IMR-90 (cell line): ENCODE results near the gene FAF1. TPM values are rescaled to one million over a fixed set of nuclear protein-coding genes. Genes with fewer than 3 reads are reported as not detected.

Experiments
- ATAC-seq: fragments of 200-7000 bp; cut with Tn5 transposase; 2 replicates; pipeline ENCODE4 v1.9.1; 2020; ENCODE audit warnings: low read depth, mild to moderate bottlenecking, moderate library complexity
- BruUV-seq: library from RNA; stranded (reverse); fragments of 400-500 nt; replicated peaks from 2 replicates; lab custom pipeline; 2021; lab: Mats Ljungman, UMichigan
- CTCF ChIA-PET: fragments of 300-600 bp; formaldehyde crosslinking; extraction: SDS; loops from one replicate; lab custom pipeline; 2021; ENCODE audit warnings: antibody characterized with exemption; lab: Yijun Ruan, JAX
- POLR2A ChIA-PET: fragments of 300-600 bp; sonication (Branson Sonifier 250); formaldehyde crosslinking; loops from one replicate; lab custom pipeline; 2022; ENCODE audit warnings: antibody characterized with exemption; ENCODE audit not compliant: unreplicated experiment; lab: Charles Lee
- DNase-seq: peaks from one replicate; pipeline ENCODE4 v3.0.0; 2013
- H2AFZ ChIP-seq: replicated peaks from 2 replicates; pipeline ENCODE3; 2013; ENCODE audit warnings: low read length, mild to moderate bottlenecking; ENCODE audit not compliant: poor library complexity
- H2AK5ac ChIP-seq: 2 replicates; pipeline ENCODE4 v1.6.1; 2013; ENCODE audit warnings: low read depth, low read length, inconsistent platforms
- H2AK9ac ChIP-seq: replicated peaks from 2 replicates; pipeline ENCODE3; 2013; ENCODE audit warnings: mild to moderate bottlenecking, low read depth, low read length, moderate library complexity; ENCODE audit not compliant: poor library complexity
- H2BK120ac ChIP-seq: 2 replicates; pipeline ENCODE4 v1.6.1; 2013; ENCODE audit warnings: low read depth, low read length, inconsistent platforms
- H2BK15ac ChIP-seq: 3 replicates; pipeline ENCODE4 v1.6.1; 2013; ENCODE audit warnings: low read depth, low read length, inconsistent platforms
- H2BK20ac ChIP-seq: 2 replicates; pipeline ENCODE4 v1.6.1; 2013; ENCODE audit warnings: low read depth, mild to moderate bottlenecking, inconsistent platforms, low read length, moderate library complexity
- H2BK5ac ChIP-seq: 2 replicates; pipeline ENCODE4 v1.6.1; 2013; ENCODE audit warnings: mild to moderate bottlenecking, low read depth, low read length, inconsistent platforms; ENCODE audit not compliant: poor library complexity, severe bottlenecking
- H3K14ac ChIP-seq: replicated peaks from 2 replicates; pipeline ENCODE4 v1.6.1; 2013; ENCODE audit warnings: low read depth, low read length, inconsistent platforms
- H3K18ac ChIP-seq: 2 replicates; pipeline ENCODE4 v1.6.1; 2013; ENCODE audit warnings: low read depth, low read length, control low read depth
- H3K23ac ChIP-seq: 2 replicates; pipeline ENCODE4 v1.6.1; 2013; ENCODE audit warnings: low read depth, low read length, inconsistent platforms
- H3K27ac ChIP-seq: 2 replicates; pipeline ENCODE4 v1.5.1; 2013; ENCODE audit warnings: mild to moderate bottlenecking, control low read depth, low read length; ENCODE audit not compliant: insufficient read depth
- H3K27me3 ChIP-seq: 2 replicates; pipeline ENCODE4 v1.6.1; 2013; ENCODE audit warnings: low read length; ENCODE audit not compliant: control insufficient read depth, insufficient read depth
- H3K36me3 ChIP-seq: 2 replicates; pipeline ENCODE4 v1.6.1; 2013; ENCODE audit warnings: low read length, mixed read lengths; ENCODE audit not compliant: control insufficient read depth, insufficient read depth
- H3K4ac ChIP-seq: 2 replicates; pipeline ENCODE4 v1.6.1; 2013; ENCODE audit warnings: low read depth, low read length, inconsistent platforms
- H3K4me1 ChIP-seq: 2 replicates; pipeline ENCODE4 v1.6.1; 2013; ENCODE audit warnings: low read length, mixed read lengths; ENCODE audit not compliant: control insufficient read depth, insufficient read depth
- H3K4me2 ChIP-seq: 2 replicates; pipeline ENCODE4 v1.6.1; 2013; ENCODE audit warnings: low read depth, mild to moderate bottlenecking, control low read depth, low read length, moderate library complexity
- H3K4me3 ChIP-seq: 2 replicates; pipeline ENCODE4 v1.5.1; 2013; ENCODE audit warnings: low read depth, mild to moderate bottlenecking, control low read depth, low read length, moderate library complexity; ENCODE audit not compliant: insufficient read depth
- H3K56ac ChIP-seq: 2 replicates; pipeline ENCODE4 v1.6.1; 2013; ENCODE audit warnings: low read length, inconsistent platforms; ENCODE audit not compliant: insufficient read depth; ENCODE audit errors: extremely low read depth
- H3K79me1 ChIP-seq, 2 experiments: 2 replicates each; pipeline ENCODE4 v1.6.1; 2013; ENCODE audit warnings: low read length in 2 of 2, inconsistent platforms in 1 of 2, low read depth in 1 of 2
- H3K9ac ChIP-seq: 2 replicates; pipeline ENCODE4 v1.6.1; 2013; ENCODE audit warnings: low read depth, low read length, control low read depth
- H3K9me1 ChIP-seq: 2 replicates; pipeline ENCODE4 v1.6.1; 2013; ENCODE audit warnings: low read length, inconsistent platforms; ENCODE audit not compliant: insufficient read depth
- H3K9me3 ChIP-seq: 2 replicates; pipeline ENCODE4 v1.6.1; 2013; ENCODE audit warnings: low read length; ENCODE audit not compliant: control insufficient read depth, insufficient read depth
- H4K20me1 ChIP-seq: 2 replicates; pipeline ENCODE4 v1.6.1; 2013; ENCODE audit warnings: low read length, inconsistent platforms; ENCODE audit not compliant: insufficient read depth
- H4K5ac ChIP-seq: 2 replicates; pipeline ENCODE4 v1.6.1; 2013; ENCODE audit warnings: mild to moderate bottlenecking, low read depth, low read length, control low read depth
- H4K8ac ChIP-seq, 2 experiments: 2 replicates each; pipeline ENCODE4 v1.6.1; 2013; ENCODE audit warnings: low read depth in 2 of 2, low read length in 2 of 2, control low read depth in 1 of 2, inconsistent platforms in 1 of 2
- H4K91ac ChIP-seq: 2 replicates; pipeline ENCODE4 v1.6.1; 2013; ENCODE audit warnings: low read depth, low read length, inconsistent platforms; ENCODE audit not compliant: insufficient read depth
- NFE2L2 ChIP-seq: fragments of 150-350 bp; IDR thresholded peaks from 2 replicates; pipeline ENCODE4 v1.6.1; 2016; ENCODE audit warnings: low read depth, mild to moderate bottlenecking, low read length
- WGBS, 2 experiments: methylation state at CpG; one replicate each; pipeline versions ENCODE4 v1.1.5 to v1.1.7; 2013; ENCODE audit warnings: missing lambda C conversion rate in 2 of 2; ENCODE audit not compliant: insufficient read length in 1 of 2; ENCODE audit errors: extremely low coverage in 2 of 2; 5-methylcytosine and 5-hydroxymethylcytosine counted together
- dilution Hi-C: fragments of 300-500 bp; cut with HindIII; formaldehyde crosslinking; loops from one replicate; pipeline ENCODE4 v1.14.3; 2018; ENCODE audit warnings: low sequenced_read_pairs; ENCODE audit not compliant: unreplicated experiment
- in situ Hi-C: fragments of 300-500 bp; cut with MboI; formaldehyde crosslinking; loops from 3 replicates; pipeline ENCODE4 v1.14.3; 2019; ENCODE audit warnings: low sequenced_read_pairs, inconsistent platforms, mixed read lengths
- intact Hi-C: fragments of 100-400 bp; cut with micrococcal nuclease; formaldehyde crosslinking; loops from 2 replicates; pipeline ENCODE4 v1.10.0; 2022
- polyA plus RNA-seq, 3 experiments: library from polyadenylated mRNA; depleted of rRNA; stranded (reverse); fragments of >200 nt; gene quantifications; 2 replicates each; pipeline ENCODE4 v1.2.3, GENCODE V29; 2012; ENCODE audit warnings: low replicate concordance in 1 of 3
- total RNA-seq: library from RNA; depleted of rRNA; stranded (reverse); fragments of >200 nt; gene quantifications from 2 replicates; pipeline ENCODE4 v1.2.3, GENCODE V29; 2012

Gene FAF1
- total and polyA plus RNA-seq, 2 of the 4 experiments (the other 2 are of a cell fraction), result 18.8 to 72.9 TPM

DNA sequence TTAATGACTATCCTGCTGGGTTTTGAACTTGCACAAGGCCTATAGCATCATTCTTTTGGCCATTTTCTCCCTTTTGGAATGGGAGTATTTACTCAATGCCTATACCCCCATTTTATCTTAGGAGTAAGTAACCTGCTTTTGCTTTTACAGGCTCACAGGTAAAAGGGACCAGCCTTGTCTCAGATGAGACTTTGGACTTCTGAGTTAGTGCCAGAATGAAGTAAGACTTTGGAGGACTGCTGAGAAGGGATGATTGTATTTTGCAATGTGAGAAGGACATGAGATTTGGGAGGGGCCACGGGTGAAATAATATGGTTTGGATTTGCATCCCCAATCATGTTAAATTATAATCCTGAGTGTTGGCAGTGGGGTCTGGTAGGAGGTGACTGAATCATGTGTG lies 212.7 kb downstream of the FAF1 start:
- no peak overlapping the region for H4K5ac ChIP-seq
- DNase-seq, result no peak
- H4K91ac ChIP-seq, result no peak overlapping the region
- peaks cover 4% of the 10 kb centered on the region; the same call in 1 of the 2 replicates for H3K4me1 ChIP-seq
- peaks cover 1% of the 10 kb centered on the region; the same call in 1 of the 2 replicates for H3K36me3 ChIP-seq
- no CpG with 5 or more reads among the region's 1 CpG for WGBS, 2 experiments
- no peaks in the 10 kb centered on the region for H3K79me1 ChIP-seq
- no peaks in the 10 kb centered on the region for H4K20me1 ChIP-seq
- H2AK9ac ChIP-seq, result no peak overlapping the region
- H3K23ac ChIP-seq, result no peak overlapping the region
- H2BK20ac ChIP-seq, result no peak overlapping the region
- in situ Hi-C loops (no loop called here), intact Hi-C loops (no loop called here), dilution Hi-C loops (no loop called here)
- no peak overlapping the region for H2BK15ac ChIP-seq
- H3K4ac ChIP-seq, result no peak overlapping the region
- TF ChIP-seq NFE2L2, result no peak
- no peak overlapping the region for H3K27ac ChIP-seq
- H2AK5ac ChIP-seq, result no peak overlapping the region
- no peak overlapping the region for H2BK5ac ChIP-seq
- no peaks in the 10 kb centered on the region for H3K9me1 ChIP-seq
- no peak overlapping the region for H3K56ac ChIP-seq
- no peak overlapping the region for H2BK120ac ChIP-seq
- no peak overlapping the region for H2AFZ ChIP-seq
- ATAC-seq, result no peak
- POLR2A ChIA-PET, result no interaction called here
- H3K18ac ChIP-seq, result no peak overlapping the region
- BruUV-seq, result no TSS peak
- CTCF ChIA-PET, result no interaction called here
- H3K27me3 ChIP-seq, result no peaks in the 10 kb centered on the region
- H3K9me3 ChIP-seq, result no peaks in the 10 kb centered on the region
- H3K4me2 ChIP-seq, result no peak overlapping the region
- H3K14ac ChIP-seq, result no peak overlapping the region
- no peak overlapping the region for H4K8ac ChIP-seq
- no peak overlapping the region for H3K9ac ChIP-seq
- H3K4me3 ChIP-seq, result no peak overlapping the region
